Right atrium auricular region (tissue), 2 donors: Measurements from ENCODE around the gene GOSR2. TPM values are rescaled to one million over a fixed set of nuclear protein-coding genes. Genes with fewer than 3 reads are reported as not detected.

Experiments used
- DNase-seq: peaks from one replicate; pipeline ENCODE4 v3.0.0-alpha.2; 2019; ENCODE audit warnings: low spot score
- H3K27ac ChIP-seq, 2 donors: fragments of 200-600 bp; sonication (generic); 1 replicate in 1 of 2; 2 replicates in 1 of 2; pipeline ENCODE4 v1.5.1; 2016 to 2019
- H3K27me3 ChIP-seq, 2 donors: fragments of 200-600 bp; sonication (generic); one replicate each; pipeline versions ENCODE4 v1.5.1 to v1.6.0; 2017 to 2019
- H3K36me3 ChIP-seq: fragments of 200-600 bp; sonication (generic); one replicate; pipeline ENCODE4 v1.5.1; 2016
- H3K4me1 ChIP-seq, 2 donors: fragments of 200-600 bp; sonication (generic); one replicate each; pipeline versions ENCODE4 v1.5.1 to v1.6.0; 2017 to 2019
- H3K4me3 ChIP-seq, 2 donors: fragments of 200-600 bp; sonication (generic); 1 replicate in 1 of 2; 2 replicates in 1 of 2; pipeline ENCODE4 v1.5.1; 2017 to 2019; ENCODE audit warnings: mild to moderate bottlenecking in 1 of 2, moderate library complexity in 1 of 2
- H3K9me3 ChIP-seq, 2 donors: fragments of 200-600 bp; sonication (generic); one replicate each; pipeline ENCODE4 v1.5.1; 2019
- total RNA-seq, 2 donors: library from RNA; depleted of rRNA; stranded (reverse); fragments of >200 nt; gene quantifications; one replicate each; pipeline ENCODE4 v1.1.0, GENCODE V29; 2016
- TF ChIP-seq, protein P1 (sequence below), 2 donors: fragments of 200-600 bp; sonication (generic); IDR thresholded peaks; one replicate each; pipeline ENCODE4 v1.5.1; 2019; ENCODE audit warnings: antibody characterized with exemption in 2 of 2

The GOSR2 gene
- total RNA-seq, 2 donors from 2014 or later: 35.9 to 38.6 TPM

DNA sequence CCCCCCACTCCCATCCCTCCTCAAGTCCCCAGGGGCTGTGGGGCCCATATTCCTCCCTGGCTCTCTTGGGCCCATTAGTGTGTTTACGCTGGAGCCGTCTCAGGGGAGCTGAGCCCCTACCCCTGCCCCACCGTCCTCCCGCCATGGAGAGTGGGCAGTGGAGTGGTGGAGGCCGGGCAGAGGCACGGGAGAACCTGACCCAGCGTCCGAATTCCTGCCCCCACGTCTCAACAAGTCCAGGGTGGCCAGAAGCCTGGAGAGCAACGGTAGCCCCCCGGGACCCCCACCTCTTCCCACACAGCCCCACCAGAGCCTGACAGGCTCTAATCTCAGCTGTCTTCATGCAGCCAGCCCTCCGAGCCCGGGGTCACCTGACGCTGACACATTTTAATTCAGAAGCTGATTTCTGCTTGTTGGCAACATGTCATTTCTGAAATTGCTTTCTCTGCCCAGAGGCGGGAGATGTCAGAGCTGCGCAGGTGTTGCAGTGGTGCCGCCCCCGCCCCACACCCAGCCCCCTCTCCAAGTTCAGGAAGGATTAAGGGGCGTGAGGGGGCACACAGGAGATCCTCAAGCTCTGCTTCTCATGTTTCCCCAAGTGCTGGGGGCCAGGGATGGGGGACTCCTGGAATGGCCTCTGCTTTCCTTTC is 39.0 kb upstream of the GOSR2 start:
- Histone ChIP-seq H3K36me3 (no peaks in the 10 kb centered on the region), H3K4me3 (no peak overlapping the region), H3K9me3 (no peaks in the 10 kb centered on the region), H3K27me3 (no peaks in the 10 kb centered on the region), H3K4me1 (no peaks in the 10 kb centered on the region), H3K27ac (no peak overlapping the region)
- TF ChIP-seq, protein P1, sequence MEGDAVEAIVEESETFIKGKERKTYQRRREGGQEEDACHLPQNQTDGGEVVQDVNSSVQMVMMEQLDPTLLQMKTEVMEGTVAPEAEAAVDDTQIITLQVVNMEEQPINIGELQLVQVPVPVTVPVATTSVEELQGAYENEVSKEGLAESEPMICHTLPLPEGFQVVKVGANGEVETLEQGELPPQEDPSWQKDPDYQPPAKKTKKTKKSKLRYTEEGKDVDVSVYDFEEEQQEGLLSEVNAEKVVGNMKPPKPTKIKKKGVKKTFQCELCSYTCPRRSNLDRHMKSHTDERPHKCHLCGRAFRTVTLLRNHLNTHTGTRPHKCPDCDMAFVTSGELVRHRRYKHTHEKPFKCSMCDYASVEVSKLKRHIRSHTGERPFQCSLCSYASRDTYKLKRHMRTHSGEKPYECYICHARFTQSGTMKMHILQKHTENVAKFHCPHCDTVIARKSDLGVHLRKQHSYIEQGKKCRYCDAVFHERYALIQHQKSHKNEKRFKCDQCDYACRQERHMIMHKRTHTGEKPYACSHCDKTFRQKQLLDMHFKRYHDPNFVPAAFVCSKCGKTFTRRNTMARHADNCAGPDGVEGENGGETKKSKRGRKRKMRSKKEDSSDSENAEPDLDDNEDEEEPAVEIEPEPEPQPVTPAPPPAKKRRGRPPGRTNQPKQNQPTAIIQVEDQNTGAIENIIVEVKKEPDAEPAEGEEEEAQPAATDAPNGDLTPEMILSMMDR (IDR thresholded peaks at IDR 0.05): no peak
- no peak for DNase-seq

DNA sequence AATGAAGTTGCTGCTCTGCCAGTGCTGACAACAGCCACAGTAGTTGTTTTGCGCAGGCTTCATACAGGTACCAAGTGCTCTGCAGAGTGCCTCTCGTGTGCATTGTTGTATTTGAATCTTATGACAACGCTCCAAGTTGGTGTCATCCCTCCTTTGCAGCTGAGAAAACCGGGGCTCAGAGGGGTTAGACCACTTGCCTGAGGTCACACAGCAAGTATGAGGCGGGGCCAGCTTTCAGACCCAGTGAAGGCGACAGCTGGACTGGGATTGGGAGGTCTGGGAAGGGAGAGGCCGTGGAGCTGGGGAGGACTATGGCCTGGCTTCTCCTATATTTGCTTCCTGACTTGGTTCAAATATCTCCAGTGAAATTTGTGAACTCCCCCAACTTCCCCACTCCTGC is 38.4 kb upstream of the GOSR2 start:
- H3K4me3 ChIP-seq: no peak overlapping the region
- TF ChIP-seq, protein P1 (IDR thresholded peaks at IDR 0.05): no peak
- H3K9me3 ChIP-seq: no peaks in the 10 kb centered on the region
- H3K27me3 ChIP-seq: no peaks in the 10 kb centered on the region
- H3K4me1 ChIP-seq: no peaks in the 10 kb centered on the region
- no peak overlapping the region for H3K27ac ChIP-seq
- DNase-seq: no peak
- H3K36me3 ChIP-seq: no peaks in the 10 kb centered on the region

DNA sequence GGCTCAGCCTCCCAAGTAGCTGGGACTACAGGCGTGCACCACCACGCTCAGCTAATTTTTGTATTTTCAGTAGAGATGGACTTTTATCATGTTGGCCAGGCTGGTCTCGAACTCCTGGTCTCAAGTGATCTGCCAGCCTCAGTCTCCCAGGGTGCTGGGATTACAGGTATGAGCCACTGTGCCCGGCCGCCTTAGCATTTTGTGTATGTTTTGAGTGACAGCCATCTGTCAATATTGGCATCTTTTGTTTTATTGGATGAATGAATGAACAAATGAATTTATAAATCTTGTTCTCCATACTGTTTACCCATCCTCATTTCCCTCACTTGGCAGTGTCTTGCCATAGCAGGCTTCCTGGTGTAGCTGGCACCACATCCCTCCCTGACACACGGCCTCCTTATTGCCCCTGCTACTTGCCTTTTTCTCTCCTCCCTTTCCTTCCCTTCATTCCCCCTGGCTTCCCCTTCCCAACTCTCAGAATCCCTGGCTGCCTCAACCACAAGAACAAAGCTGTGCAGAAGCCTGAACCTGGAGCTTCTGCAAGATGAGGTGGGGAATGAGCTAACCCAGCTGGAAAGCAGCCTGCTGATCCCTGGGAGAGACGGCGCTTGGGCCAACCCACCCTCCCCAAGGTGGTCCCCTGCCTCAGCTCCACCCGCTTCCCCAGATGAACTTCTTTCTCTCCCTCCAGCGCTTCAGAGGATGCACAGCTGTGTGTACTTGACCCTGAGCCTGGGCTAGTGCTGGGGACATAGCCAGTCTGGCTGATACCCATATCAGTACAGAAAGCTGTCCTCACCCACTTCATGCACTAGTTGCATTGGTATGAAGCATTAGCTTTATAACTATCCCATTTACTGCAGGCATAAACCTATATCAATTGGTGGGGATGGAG is 37.3 kb upstream of the GOSR2 start:
- Histone ChIP-seq H3K36me3 (no peaks in the 10 kb centered on the region), H3K9me3 (no peaks in the 10 kb centered on the region), H3K27me3 (no peaks in the 10 kb centered on the region), H3K4me1 (no peaks in the 10 kb centered on the region), H3K4me3 (no peak overlapping the region), H3K27ac (no peak overlapping the region)
- TF ChIP-seq, protein P1 (IDR thresholded peaks at IDR 0.05): no peak
- no peak for DNase-seq

DNA sequence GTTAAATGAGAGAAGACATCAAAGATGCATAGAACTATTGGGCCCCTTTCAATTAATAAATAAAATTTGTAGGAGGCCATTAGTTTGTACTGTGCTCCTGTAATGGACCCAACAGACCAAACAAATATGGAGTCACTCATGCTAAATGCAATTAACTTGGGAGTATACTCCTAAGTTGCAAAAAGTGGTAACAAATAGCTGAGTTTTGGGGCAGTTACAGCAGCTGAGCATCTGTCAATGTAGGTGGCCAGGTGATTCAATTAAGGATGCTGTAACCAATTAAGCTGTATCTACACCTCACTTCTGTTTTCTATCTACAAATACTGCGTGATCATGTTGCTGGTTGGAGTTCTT is 36.7 kb upstream of the GOSR2 start:
- no peak overlapping the region for H3K27ac ChIP-seq
- H3K36me3 ChIP-seq: no peaks in the 10 kb centered on the region
- H3K9me3 ChIP-seq: no peaks in the 10 kb centered on the region
- H3K4me3 ChIP-seq: no peak overlapping the region
- H3K4me1 ChIP-seq: no peaks in the 10 kb centered on the region
- TF ChIP-seq, protein P1 (IDR thresholded peaks at IDR 0.05): no peak
- H3K27me3 ChIP-seq: no peaks in the 10 kb centered on the region
- no peak for DNase-seq

DNA sequence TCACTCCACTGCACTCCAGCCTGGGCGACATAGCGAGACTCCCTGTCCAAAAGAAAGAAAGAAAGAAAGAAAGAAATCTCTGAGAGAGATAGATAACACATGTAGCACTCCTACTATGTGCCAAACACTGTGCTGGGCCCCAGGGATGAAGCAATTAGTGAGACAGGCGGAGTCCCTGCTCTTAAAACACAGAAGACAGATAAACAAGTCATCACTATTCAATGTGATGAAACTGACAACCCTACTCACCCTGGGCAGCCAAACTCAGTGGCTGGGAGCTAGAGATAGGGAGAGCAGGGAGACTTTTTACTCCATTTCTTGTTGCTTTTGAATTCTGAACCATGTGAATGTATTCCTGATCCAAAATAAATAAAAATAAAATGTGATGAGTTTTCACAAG is 35.2 kb upstream of the GOSR2 start:
- DNase-seq: no peak
- Histone ChIP-seq H3K4me3 (no peak overlapping the region), H3K9me3 (no peaks in the 10 kb centered on the region), H3K27me3 (no peaks in the 10 kb centered on the region), H3K36me3 (no peaks in the 10 kb centered on the region), H3K27ac (no peak overlapping the region), H3K4me1 (no peaks in the 10 kb centered on the region)
- TF ChIP-seq, protein P1 (IDR thresholded peaks at IDR 0.05): no peak
